HEK293 (cell line): ENCODE results near the gene DCP1A.

ENCODE experiments used
- PRDM2 ChIP-seq: fragments of 450-650 bp; formaldehyde crosslinking; IDR thresholded peaks from 2 replicates; pipeline ENCODE4 v1.5.1; 2016; ENCODE audit warnings: missing biosample characterization, missing genetic modification characterization, borderline replicate concordance
- ZNF274 ChIP-seq, 2 experiments: fragments of 200-500 bp in 1 of 2; fragments of 450-650 bp in 1 of 2; sonication (Bioruptor generic) in 1 of 2; formaldehyde crosslinking in 1 of 2; IDR thresholded peaks; 2 replicates each; pipeline versions ENCODE4 v1.5.1 to v1.6.1; 2014 to 2016; ENCODE audit warnings: borderline replicate concordance in 1 of 2, inconsistent platforms in 1 of 2, low read length in 1 of 2, missing biosample characterization in 1 of 2, missing genetic modification characterization in 1 of 2

GRCh38 chr3:53347261-53348064, at the start of gene DCP1A:
- TF ChIP-seq PRDM2 (tag by site-specific recombination) (peak; percentile 46; the same call in 1 of the 2 replicates), ZNF274 (IDR thresholded peaks at IDR 0.05; ENCODE audit: low read length) (no peak), ZNF274 (tag by site-specific recombination; IDR thresholded peaks at IDR 0.05; ENCODE audit: borderline replicate concordance) (no peak)
